CD14-positive monocyte (primary cell): ENCODE measurements around the gene DUSP1. TPM values are rescaled to one million over a fixed set of nuclear protein-coding genes. Genes with fewer than 3 reads are reported as not detected.

Experiments
- DNase-seq, 3 donors: peaks; one replicate each; pipeline ENCODE4 v3.0.0-alpha.2; 2011 to 2022
- H2AFZ ChIP-seq: 2 replicates; pipeline ENCODE4 v1.6.0; 2012; ENCODE audit warnings: mild to moderate bottlenecking, low read depth, low read length, inconsistent platforms; ENCODE audit not compliant: insufficient read depth, poor library complexity, severe bottlenecking
- H3K27ac ChIP-seq, 2 donors: 1 replicate in 1 of 2; 2 replicates in 1 of 2; pipeline ENCODE4 v1.5.1; 2012 to 2013; ENCODE audit warnings: low read length in 2 of 2, control low read depth in 1 of 2, inconsistent platforms in 1 of 2, low read depth in 1 of 2, mild to moderate bottlenecking in 1 of 2
- H3K27me3 ChIP-seq, 2 donors: one replicate each; pipeline versions ENCODE4 v1.6.0 to v1.6.1; 2011 to 2013; ENCODE audit warnings: low read length in 2 of 2; ENCODE audit not compliant: control insufficient read depth in 2 of 2, insufficient read depth in 2 of 2
- H3K36me3 ChIP-seq, 2 donors: replicated peaks in 1 of 2; 1 replicate in 1 of 2; 2 replicates in 1 of 2; pipeline versions ENCODE4 v1.5.1 to v1.6.1; 2012 to 2013; ENCODE audit warnings: low read length in 2 of 2, control low read depth in 1 of 2, inconsistent platforms in 1 of 2, mild to moderate bottlenecking in 1 of 2; ENCODE audit not compliant: insufficient read depth in 2 of 2, control insufficient read depth in 1 of 2
- H3K4me1 ChIP-seq, 2 donors: 1 replicate in 1 of 2; 2 replicates in 1 of 2; pipeline versions ENCODE4 v1.5.1 to v1.6.1; 2012 to 2013; ENCODE audit warnings: low read length in 2 of 2, control low read depth in 1 of 2, inconsistent platforms in 1 of 2, mild to moderate bottlenecking in 1 of 2, moderate library complexity in 1 of 2; ENCODE audit not compliant: insufficient read depth in 2 of 2, control insufficient read depth in 1 of 2
- H3K4me2 ChIP-seq: replicated peaks from 2 replicates; pipeline ENCODE3; 2012; ENCODE audit warnings: low read length, moderate library complexity, mild to moderate bottlenecking; ENCODE audit not compliant: poor library complexity, severe bottlenecking; ENCODE audit errors: extremely low read depth
- H3K4me3 ChIP-seq, 3 experiments: fragments of 200-600 bp in 1 of 3; sonication (generic) in 1 of 3; replicated peaks in 1 of 3; 1 replicate in 2 of 3; 2 replicates in 1 of 3; pipeline ENCODE4 v1.5.1; 2011 to 2013; ENCODE audit warnings: low read length in 3 of 3, mild to moderate bottlenecking in 3 of 3, control low read depth in 2 of 3, low read depth in 2 of 3, inconsistent platforms in 1 of 3, moderate library complexity in 1 of 3
- H3K79me2 ChIP-seq: 2 replicates; pipeline ENCODE4 v1.6.0; 2012; ENCODE audit warnings: mild to moderate bottlenecking, control low read depth, inconsistent platforms, low read length, moderate library complexity; ENCODE audit not compliant: insufficient read depth
- H3K9ac ChIP-seq: 2 replicates; pipeline ENCODE4 v1.6.0; 2017; ENCODE audit warnings: low read length, mild to moderate bottlenecking; ENCODE audit not compliant: insufficient read depth, poor library complexity, severe bottlenecking
- H3K9me3 ChIP-seq, 2 donors: replicated peaks in 1 of 2; 1 replicate in 1 of 2; 2 replicates in 1 of 2; pipeline versions ENCODE4 v1.5.1 to v1.6.1; 2012 to 2013; ENCODE audit warnings: low read length in 2 of 2, control low read depth in 1 of 2; ENCODE audit not compliant: control insufficient read depth in 1 of 2, insufficient read depth in 1 of 2
- H4K20me1 ChIP-seq: 2 replicates; pipeline ENCODE4 v1.6.0; 2012; ENCODE audit warnings: mild to moderate bottlenecking, low read length, control low read depth, moderate library complexity; ENCODE audit not compliant: insufficient read depth
- H3K27ac Mint-ChIP-seq, 7 donors: one replicate each; pipeline ENCODE4 v1.8.0; 2020; ENCODE audit warnings: mild to moderate bottlenecking in 7 of 7, mixed read lengths in 7 of 7, moderate library complexity in 6 of 7, inconsistent platforms in 2 of 7
- H3K27me3 Mint-ChIP-seq, 3 donors: one replicate each; pipeline ENCODE4 v1.8.0; 2021 to 2022; ENCODE audit warnings: low read depth in 3 of 3, mild to moderate bottlenecking in 3 of 3, mixed read lengths in 3 of 3, moderate library complexity in 3 of 3, inconsistent platforms in 1 of 3
- H3K36me3 Mint-ChIP-seq, 2 donors: one replicate each; pipeline ENCODE4 v1.8.0; 2020; ENCODE audit warnings: mixed read lengths in 2 of 2, inconsistent platforms in 1 of 2, mild to moderate bottlenecking in 1 of 2
- H3K4me1 Mint-ChIP-seq: one replicate; pipeline ENCODE4 v1.8.0; 2020; ENCODE audit warnings: mild to moderate bottlenecking, mixed read lengths
- H3K4me3 Mint-ChIP-seq, 2 donors: one replicate each; pipeline ENCODE4 v1.8.0; 2020; ENCODE audit warnings: mild to moderate bottlenecking in 2 of 2, mixed read lengths in 2 of 2, moderate library complexity in 1 of 2
- H3K9me3 Mint-ChIP-seq, 7 donors: one replicate each; pipeline ENCODE4 v1.8.0; 2020 to 2022; ENCODE audit warnings: mixed read lengths in 7 of 7, mild to moderate bottlenecking in 6 of 7, moderate library complexity in 6 of 7, inconsistent platforms in 2 of 7
- CTCF ChIP-seq: fragments of 200-600 bp; IDR thresholded peaks from one replicate; pipeline ENCODE4 v1.8.0; 2022; ENCODE audit warnings: antibody characterized with exemption, mild to moderate bottlenecking
- WGBS: methylation state at CpG from one replicate; pipeline ENCODE4 v1.1.5; 2013; ENCODE audit warnings: missing lambda C conversion rate; ENCODE audit not compliant: insufficient coverage; 5-methylcytosine and 5-hydroxymethylcytosine counted together
- intact Hi-C, 2 donors: fragments of 100-400 bp; cut with micrococcal nuclease; formaldehyde crosslinking; loops; one replicate each; pipeline versions ENCODE4 v1.15.0 to v1.15.1; 2023
- polyA plus RNA-seq, 3 donors: library from polyadenylated mRNA; depleted of rRNA in 1 of 3; unstranded in 2 of 3; stranded (reverse) in 1 of 3; fragments of 300-500 nt in 2 of 3; fragments of >200 nt in 1 of 3; fragmentation: Illumina TruSeq in 2 of 3; gene quantifications; 1 replicate in 2 of 3; 2 replicates in 1 of 3; pipeline ENCODE4 v1.2.3, GENCODE V29; 2012 to 2021

DUSP1 gene
- polyA plus RNA-seq, 3 donors, result 1,963 to 4,884 (median 3,954) TPM

- no peaks in the 10 kb centered on the region for H3K36me3 ChIP-seq
- Mint-ChIP-seq H3K9me3 (peaks cover 3 to 16% (median 7%) of the 10 kb centered on the region in 7 donors), H3K27ac (peak overlapping the region in 1 of 7 donors; percentile 73), H3K36me3 (no peaks in the 10 kb centered on the region), H3K4me3 (no peak overlapping the region), H3K4me1 (peaks cover 20% of the 10 kb centered on the region), H3K27me3 (peaks cover 2 to 11% (median 5%) of the 10 kb centered on the region in 3 donors)
- no peak overlapping the region for H3K9ac ChIP-seq
- H3K9me3 ChIP-seq, result peaks cover 0 to 11% of the 10 kb centered on the region in 2 donors
- no peak overlapping the region for H3K4me2 ChIP-seq
- no peak for DNase-seq
- H3K27me3 ChIP-seq, result no peaks in the 10 kb centered on the region
- intact Hi-C loops, result no loop called here
- H3K4me1 ChIP-seq, result peaks cover 6 to 26% of the 10 kb centered on the region in 2 donors
- 93% methylated on average over 34 of the region's 36 CpGs for WGBS
- H3K27ac ChIP-seq, result no peak overlapping the region
- no peak overlapping the region for H3K4me3 ChIP-seq
- no peaks in the 10 kb centered on the region for H4K20me1 ChIP-seq
- no peaks in the 10 kb centered on the region for H3K79me2 ChIP-seq
- H2AFZ ChIP-seq, result no peak overlapping the region
- no peak for TF ChIP-seq CTCF
Measured at GRCh38 chr5:172748341-172748843, 22.6 kb downstream of the DUSP1 start.

GRCh38 chr5:172747471-172747870 lies 23.5 kb downstream of the DUSP1 start:
- Mint-ChIP-seq H3K27me3 (peaks cover 4 to 11% (median 5%) of the 10 kb centered on the region in 3 donors), H3K36me3 (no peaks in the 10 kb centered on the region), H3K27ac (peak overlapping the region in 1 of 7 donors; percentile 8), H3K4me3 (no peak overlapping the region), H3K4me1 (peaks cover 24% of the 10 kb centered on the region), H3K9me3 (peaks cover 3 to 16% (median 7%) of the 10 kb centered on the region in 7 donors)
- H3K4me3 ChIP-seq, result no peak overlapping the region
- intact Hi-C loops, result no loop called here
- no peak overlapping the region for H3K4me2 ChIP-seq
- H3K36me3 ChIP-seq, result no peaks in the 10 kb centered on the region
- H3K27ac ChIP-seq, result no peak overlapping the region
- no peak for DNase-seq
- H3K27me3 ChIP-seq, result no peaks in the 10 kb centered on the region
- H3K4me1 ChIP-seq, result peaks cover 6 to 30% of the 10 kb centered on the region in 2 donors
- no CpG with 5 or more reads among the region's 3 CpGs for WGBS
- H3K9me3 ChIP-seq, result peaks cover 0 to 11% of the 10 kb centered on the region in 2 donors
- no peak overlapping the region for H3K9ac ChIP-seq
- no peak overlapping the region for H2AFZ ChIP-seq
- no peaks in the 10 kb centered on the region for H3K79me2 ChIP-seq
- H4K20me1 ChIP-seq, result no peaks in the 10 kb centered on the region
- no peak for TF ChIP-seq CTCF
